ENCODE data around the gene GTPBP3. TPM values are rescaled to one million over a fixed set of nuclear protein-coding genes. Genes with fewer than 3 reads are reported as not detected.

GTPBP3 gene
- total RNA-seq, 3 donors from 2014 or later (not counting 1 experiment from before 2014, with no cell fraction given), result 21.6 to 33.0 (median 27.7) TPM

DNA sequence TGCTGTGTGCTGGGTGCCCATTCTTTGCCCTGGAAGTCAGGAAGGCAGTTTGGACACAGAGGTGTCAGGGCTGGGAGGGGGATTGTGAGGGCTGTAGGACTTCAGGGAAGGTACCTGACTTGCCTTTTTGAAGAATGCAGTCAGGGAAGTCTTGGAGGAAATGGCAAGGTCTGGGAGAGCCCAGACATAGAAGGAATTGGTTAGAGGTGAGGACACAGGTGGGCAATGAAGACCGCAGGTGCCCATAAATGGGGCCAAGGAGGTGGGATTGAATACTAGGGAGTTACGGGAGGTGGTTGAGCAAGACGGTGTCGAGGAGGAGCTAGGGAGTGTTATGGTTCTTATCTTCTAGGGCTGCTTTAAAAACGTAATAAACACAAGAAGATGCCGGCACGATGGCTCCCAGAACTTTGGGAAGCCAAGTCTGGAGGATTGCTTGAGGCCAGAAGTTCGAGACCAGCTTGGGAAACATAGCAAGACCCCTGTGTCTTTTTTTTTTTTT, 29.4 kb upstream of the GTPBP3 start:
- Histone ChIP-seq H3K4me1 (ENCODE audit: control insufficient read depth, insufficient read depth, low read length) (peaks cover 45% of the 10 kb centered on the region), H3K4me3 (ENCODE audit: low read length) (no peak overlapping the region), H3K36me3 (ENCODE audit: control insufficient read depth, insufficient read depth, low read length) (no peaks in the 10 kb centered on the region), H3K27ac (ENCODE audit: low read length) (no peak overlapping the region), H3K27me3 (ENCODE audit: control insufficient read depth, insufficient read depth, low read length) (no peaks in the 10 kb centered on the region), H3K9me3 (ENCODE audit: control insufficient read depth, insufficient read depth, low read length) (no peaks in the 10 kb centered on the region)
- no peaks in the 10 kb centered on the region for H3K36me3 Mint-ChIP-seq
- TF ChIP-seq, protein P1, sequence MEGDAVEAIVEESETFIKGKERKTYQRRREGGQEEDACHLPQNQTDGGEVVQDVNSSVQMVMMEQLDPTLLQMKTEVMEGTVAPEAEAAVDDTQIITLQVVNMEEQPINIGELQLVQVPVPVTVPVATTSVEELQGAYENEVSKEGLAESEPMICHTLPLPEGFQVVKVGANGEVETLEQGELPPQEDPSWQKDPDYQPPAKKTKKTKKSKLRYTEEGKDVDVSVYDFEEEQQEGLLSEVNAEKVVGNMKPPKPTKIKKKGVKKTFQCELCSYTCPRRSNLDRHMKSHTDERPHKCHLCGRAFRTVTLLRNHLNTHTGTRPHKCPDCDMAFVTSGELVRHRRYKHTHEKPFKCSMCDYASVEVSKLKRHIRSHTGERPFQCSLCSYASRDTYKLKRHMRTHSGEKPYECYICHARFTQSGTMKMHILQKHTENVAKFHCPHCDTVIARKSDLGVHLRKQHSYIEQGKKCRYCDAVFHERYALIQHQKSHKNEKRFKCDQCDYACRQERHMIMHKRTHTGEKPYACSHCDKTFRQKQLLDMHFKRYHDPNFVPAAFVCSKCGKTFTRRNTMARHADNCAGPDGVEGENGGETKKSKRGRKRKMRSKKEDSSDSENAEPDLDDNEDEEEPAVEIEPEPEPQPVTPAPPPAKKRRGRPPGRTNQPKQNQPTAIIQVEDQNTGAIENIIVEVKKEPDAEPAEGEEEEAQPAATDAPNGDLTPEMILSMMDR (IDR thresholded peaks at IDR 0.05), result no peak
- ATAC-seq (no peak), DNase-seq (no peak)
- no peaks in the 10 kb centered on the region for H3K27me3 Mint-ChIP-seq (ENCODE audit: low read depth in 2 of 2)
- WGBS (ENCODE audit: insufficient coverage), result 94% methylated on average over 8 of the region's 8 CpGs
- H3K27ac Mint-ChIP-seq, result peak overlapping the region in 1 of 2 donors; percentile 27
- intact Hi-C loops (cut with micrococcal nuclease), result no loop called here
- peaks cover 35 to 55% of the 10 kb centered on the region in 2 donors for H3K4me1 Mint-ChIP-seq
- H3K4me3 Mint-ChIP-seq, result peak overlapping the region; percentile 40
- no peaks in the 10 kb centered on the region for H3K9me3 Mint-ChIP-seq

DNA sequence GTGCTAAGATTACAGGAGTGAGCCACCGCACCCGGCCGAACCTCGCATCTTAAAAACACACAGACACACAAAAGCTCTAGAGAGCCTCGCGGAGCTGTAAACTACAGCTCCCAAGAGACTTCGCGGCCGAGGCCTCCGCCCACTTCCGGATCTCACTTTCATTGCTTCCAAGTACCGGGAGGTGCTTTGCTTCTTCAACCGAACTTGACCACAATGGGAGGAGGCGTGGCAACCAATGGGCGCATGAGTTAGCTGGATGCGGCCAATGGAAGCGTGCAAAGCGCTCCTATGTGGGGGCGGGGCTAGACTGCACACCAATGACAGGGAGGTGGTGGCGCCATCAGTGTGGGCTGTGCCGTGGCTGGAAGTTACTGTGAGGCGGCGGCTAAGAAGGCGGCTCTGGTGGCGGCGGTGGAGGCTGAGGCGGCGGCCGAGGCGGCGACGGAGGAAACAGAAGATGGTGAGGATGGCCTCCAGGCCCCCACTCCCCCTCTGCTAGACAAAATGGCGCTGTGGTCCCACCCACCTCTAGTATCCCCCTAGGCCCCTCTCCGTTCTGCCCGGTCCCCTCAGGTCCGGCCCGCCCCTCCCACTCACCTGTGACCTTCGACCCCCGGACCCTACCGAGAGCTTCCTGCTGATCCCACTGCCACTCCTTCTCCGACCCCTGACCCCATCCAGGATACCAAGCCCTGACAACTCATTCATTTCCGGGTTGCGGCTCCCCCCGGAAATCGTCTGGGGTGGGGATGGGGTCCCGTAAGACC, 28.0 kb upstream of the GTPBP3 start, which contains the start of gene DDA1:
TSS of gene DDA1 (plus strand) at position 366 of the 767 bp plus-strand sequence. CDS start at position 458, 92 bp downstream.
- TF ChIP-seq, protein P1 (IDR thresholded peaks at IDR 0.05), result no peak
- H3K27ac Mint-ChIP-seq, result peak within 1 kb of the TSS; percentile 92 to 93
- H3K4me1 ChIP-seq (ENCODE audit: control insufficient read depth, insufficient read depth, low read length), result peaks cover 37% of the 10 kb centered on the region
- H3K9me3 Mint-ChIP-seq, result no peaks in the 10 kb centered on the region
- under 1% methylated on average over 46 of the region's 46 CpGs for WGBS (ENCODE audit: insufficient coverage)
- peak; percentile 80 to 92 (median 83) for ATAC-seq
- intact Hi-C loops (cut with micrococcal nuclease), result loop anchor here (1.0 kb wide), 1 partner anchor 28 kb away; the partner anchor contains the start of gene GTPBP3
- H3K9me3 ChIP-seq (ENCODE audit: control insufficient read depth, insufficient read depth, low read length), result no peaks in the 10 kb centered on the region
- H3K27ac ChIP-seq (ENCODE audit: low read length), result peak within 1 kb of the TSS; percentile 61
- peak within 1 kb of the TSS; percentile 76 for H3K4me3 ChIP-seq (ENCODE audit: low read length)
- peaks cover 28 to 46% of the 10 kb centered on the region in 2 donors for H3K4me1 Mint-ChIP-seq
- no peaks in the 10 kb centered on the region for H3K27me3 Mint-ChIP-seq (ENCODE audit: low read depth in 2 of 2)
- DNase-seq, result peak; percentile 95 to 100
- H3K4me3 Mint-ChIP-seq, result peak within 1 kb of the TSS; percentile 99
- no peaks in the 10 kb centered on the region for H3K36me3 Mint-ChIP-seq
- H3K27me3 ChIP-seq (ENCODE audit: control insufficient read depth, insufficient read depth, low read length), result no peaks in the 10 kb centered on the region
- H3K36me3 ChIP-seq (ENCODE audit: control insufficient read depth, insufficient read depth, low read length), result peaks cover 7% of the 10 kb centered on the region

DNA sequence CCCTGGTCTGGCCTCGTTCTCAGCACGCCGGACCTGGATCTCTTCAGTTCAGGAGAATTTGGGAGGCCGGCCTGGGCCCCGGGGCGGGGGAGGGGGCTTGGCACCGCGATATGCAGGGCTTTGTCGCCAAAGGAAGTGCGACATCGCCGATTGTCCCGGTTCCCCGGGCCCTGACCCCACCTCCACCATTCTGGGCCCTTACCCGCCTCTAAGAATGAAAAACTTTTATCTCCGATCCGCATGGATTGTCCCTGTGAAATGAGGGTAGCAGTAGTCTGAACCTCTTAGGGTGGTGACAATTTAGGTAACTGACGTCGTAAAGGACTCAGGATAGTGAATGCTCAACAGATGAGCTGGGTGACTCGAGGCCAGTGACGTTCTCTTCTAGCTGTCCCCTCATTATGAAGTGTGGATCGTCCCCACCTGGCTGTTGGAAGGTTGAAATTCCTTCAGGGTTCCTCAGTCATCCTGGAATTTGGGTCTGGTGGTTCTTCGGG, 27.3 kb upstream of the GTPBP3 start:
- H3K4me1 Mint-ChIP-seq, result peaks cover 24 to 41% of the 10 kb centered on the region in 2 donors
- TF ChIP-seq, protein P1 (IDR thresholded peaks at IDR 0.05), result no peak
- H3K27ac ChIP-seq (ENCODE audit: low read length), result peak overlapping the region; percentile 61
- no peaks in the 10 kb centered on the region for H3K9me3 ChIP-seq (ENCODE audit: control insufficient read depth, insufficient read depth, low read length)
- H3K4me1 ChIP-seq (ENCODE audit: control insufficient read depth, insufficient read depth, low read length), result peaks cover 31% of the 10 kb centered on the region
- 6% methylated on average over 20 of the region's 23 CpGs for WGBS (ENCODE audit: insufficient coverage)
- ATAC-seq, result no peak
- no peaks in the 10 kb centered on the region for H3K9me3 Mint-ChIP-seq
- intact Hi-C loops (cut with micrococcal nuclease), result loop anchor here (1.0 kb wide), 1 partner anchor 27 kb away; the partner anchor contains the start of gene GTPBP3
- H3K36me3 Mint-ChIP-seq, result no peaks in the 10 kb centered on the region
- peak overlapping the region; percentile 76 for H3K4me3 ChIP-seq (ENCODE audit: low read length)
- no peaks in the 10 kb centered on the region for H3K27me3 Mint-ChIP-seq (ENCODE audit: low read depth in 2 of 2)
- peaks cover 11% of the 10 kb centered on the region for H3K36me3 ChIP-seq (ENCODE audit: control insufficient read depth, insufficient read depth, low read length)
- no peaks in the 10 kb centered on the region for H3K27me3 ChIP-seq (ENCODE audit: control insufficient read depth, insufficient read depth, low read length)
- H3K27ac Mint-ChIP-seq, result peak overlapping the region; percentile 92 to 93
- no peak for DNase-seq
- peak overlapping the region; percentile 99 for H3K4me3 Mint-ChIP-seq

All from natural killer cell (primary cell).